CD4-positive, alpha-beta T cell (primary cell): ENCODE data around the gene UBE2M. TPM values are rescaled to one million over a fixed set of nuclear protein-coding genes. Genes with fewer than 3 reads are reported as not detected.

ENCODE experiments used
- ATAC-seq: fragments of 200-7000 bp; cut with Tn5 transposase; one replicate; pipeline ENCODE4 v1.10.0; 2022; ENCODE audit warnings: mild to moderate bottlenecking; ENCODE audit not compliant: poor library complexity
- CTCF ChIA-PET: fragments of 350-600 bp; sonication (Branson Sonifier 250); formaldehyde crosslinking; loops from one replicate; lab custom pipeline; 2021; ENCODE audit warnings: antibody characterized with exemption, inconsistent platforms; lab: Charles Lee
- POLR2A ChIA-PET: fragments of 350-600 bp; sonication (Branson Sonifier 250); formaldehyde crosslinking; loops from one replicate; lab custom pipeline; 2021; ENCODE audit warnings: antibody characterized with exemption, inconsistent platforms; lab: Charles Lee
- DNase-seq, 14 experiments: peaks; one replicate each; pipeline ENCODE4 v3.0.0-alpha.2; 2013 to 2020; ENCODE audit warnings: mixed read lengths in 2 of 14
- H3K27ac ChIP-seq, 2 donors: one replicate each; pipeline versions ENCODE4 v1.5.1 to v1.7.0; 2013; ENCODE audit warnings: low read length in 2 of 2, low read depth in 1 of 2, mild to moderate bottlenecking in 1 of 2
- H3K27me3 ChIP-seq, 2 experiments: 1 replicate in 1 of 2; 2 replicates in 1 of 2; pipeline versions ENCODE4 v1.6.1 to v1.7.0; 2013; ENCODE audit warnings: low read length in 2 of 2, control low read depth in 1 of 2, mild to moderate bottlenecking in 1 of 2, moderate library complexity in 1 of 2; ENCODE audit not compliant: insufficient read depth in 2 of 2, control insufficient read depth in 1 of 2
- H3K36me3 ChIP-seq: one replicate; pipeline ENCODE4 v1.6.1; 2013; ENCODE audit warnings: low read length, control low read depth; ENCODE audit not compliant: insufficient read depth
- H3K4me1 ChIP-seq: one replicate; pipeline ENCODE4 v1.6.1; 2013; ENCODE audit warnings: low read length, control low read depth; ENCODE audit not compliant: insufficient read depth
- H3K4me3 ChIP-seq: one replicate; pipeline ENCODE4 v1.5.1; 2013; ENCODE audit warnings: mild to moderate bottlenecking, low read length, moderate library complexity
- H3K9me3 ChIP-seq, 2 experiments: 1 replicate in 1 of 2; 2 replicates in 1 of 2; pipeline versions ENCODE4 v1.6.1 to v1.7.0; 2013; ENCODE audit warnings: low read length in 2 of 2, mild to moderate bottlenecking in 2 of 2, control low read depth in 1 of 2, moderate library complexity in 1 of 2; ENCODE audit not compliant: control insufficient read depth in 1 of 2, insufficient read depth in 1 of 2
- H3K27ac Mint-ChIP-seq: one replicate; pipeline ENCODE4 v1.8.0; 2020; ENCODE audit warnings: mixed read lengths
- H3K27me3 Mint-ChIP-seq: one replicate; pipeline ENCODE4 v1.8.0; 2021; ENCODE audit warnings: mixed read lengths
- H3K36me3 Mint-ChIP-seq: one replicate; pipeline ENCODE4 v1.8.0; 2021; ENCODE audit warnings: low read depth, mixed read lengths
- H3K4me1 Mint-ChIP-seq: one replicate; pipeline ENCODE4 v1.8.0; 2021; ENCODE audit warnings: low read depth, mixed read lengths
- H3K4me3 Mint-ChIP-seq: one replicate; pipeline ENCODE4 v1.8.0; 2020; ENCODE audit warnings: mild to moderate bottlenecking, mixed read lengths
- H3K9me3 Mint-ChIP-seq: one replicate; pipeline ENCODE4 v1.8.0; 2020; ENCODE audit warnings: mixed read lengths
- intact Hi-C, 2 experiments: fragments of 100-400 bp; cut with DNase I in 1 of 2; cut with micrococcal nuclease in 1 of 2; formaldehyde crosslinking; loops; one replicate each; pipeline versions ENCODE4 v1.15.1 to v1.9.0; 2023 to 2025; cut with DNase I, micrococcal nuclease
- total RNA-seq, 174 experiments: library from RNA in 2 of 174; stranded (reverse) in 2 of 174; gene quantifications; one replicate each; pipeline ENCODE4 v1.2.3 and lab custom pipeline; 2021 to 2026
- TF ChIP-seq, protein P1 (sequence below): fragments of 200-600 bp; IDR thresholded peaks from one replicate; pipeline ENCODE4 v1.8.0; 2022; ENCODE audit warnings: antibody characterized with exemption, mild to moderate bottlenecking

The UBE2M gene
- total RNA-seq, 2 experiments from 2014 or later: 29.0 to 31.0 TPM

DNA sequence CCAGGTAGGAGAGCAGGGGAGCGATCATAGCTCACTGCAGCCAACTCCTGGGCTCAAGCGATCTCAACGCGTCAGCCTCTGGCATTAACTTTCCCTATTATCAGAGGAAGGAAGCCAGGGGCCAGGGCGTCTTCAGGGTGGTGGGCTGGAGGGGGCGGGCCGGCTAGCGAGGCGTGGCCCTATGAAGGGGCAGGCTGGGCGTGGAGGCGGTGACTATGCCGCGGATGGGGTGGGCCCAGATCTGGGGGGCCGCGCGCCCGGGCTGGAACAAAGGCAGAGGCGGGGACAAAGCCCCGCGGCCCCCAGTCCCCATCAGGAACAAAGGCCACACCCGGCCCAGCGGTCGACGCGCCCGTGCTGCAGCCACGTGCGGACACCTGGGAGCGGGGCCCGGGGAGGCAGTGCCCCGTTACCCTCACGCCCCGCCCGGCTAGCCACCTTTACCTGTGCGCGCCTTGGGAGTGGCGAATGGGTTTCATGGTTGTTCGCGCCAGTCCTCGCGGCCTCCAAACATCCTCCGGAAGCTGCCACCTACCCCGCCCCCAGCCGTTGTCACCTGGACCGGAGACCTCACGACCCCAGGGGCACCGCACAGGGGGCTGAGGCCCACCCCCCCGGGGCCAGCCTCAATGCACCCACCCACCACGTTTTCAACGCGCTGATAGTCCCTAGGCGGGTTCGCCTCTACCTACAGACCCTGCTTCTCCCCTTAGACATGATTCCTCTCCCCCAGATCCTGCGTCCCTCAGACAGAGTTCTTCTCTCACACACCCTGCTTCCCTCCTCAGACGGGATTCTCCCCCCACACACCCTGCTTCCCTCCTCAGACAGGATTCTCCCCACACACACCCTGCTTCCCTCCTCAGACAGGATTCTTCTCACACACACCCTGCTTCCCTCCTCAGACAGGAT, 19.9 kb downstream of the UBE2M start:
- no peaks in the 10 kb centered on the region for H3K9me3 Mint-ChIP-seq
- Histone ChIP-seq H3K9me3 (peaks cover 0 to 3% of the 10 kb centered on the region in 2 experiments), H3K27me3 (peaks cover 5 to 13% of the 10 kb centered on the region in 2 experiments), H3K4me1 (peaks cover 19% of the 10 kb centered on the region), H3K4me3 (peak overlapping the region; percentile 47), H3K36me3 (no peaks in the 10 kb centered on the region), H3K27ac (no peak overlapping the region)
- TF ChIP-seq, protein P1, sequence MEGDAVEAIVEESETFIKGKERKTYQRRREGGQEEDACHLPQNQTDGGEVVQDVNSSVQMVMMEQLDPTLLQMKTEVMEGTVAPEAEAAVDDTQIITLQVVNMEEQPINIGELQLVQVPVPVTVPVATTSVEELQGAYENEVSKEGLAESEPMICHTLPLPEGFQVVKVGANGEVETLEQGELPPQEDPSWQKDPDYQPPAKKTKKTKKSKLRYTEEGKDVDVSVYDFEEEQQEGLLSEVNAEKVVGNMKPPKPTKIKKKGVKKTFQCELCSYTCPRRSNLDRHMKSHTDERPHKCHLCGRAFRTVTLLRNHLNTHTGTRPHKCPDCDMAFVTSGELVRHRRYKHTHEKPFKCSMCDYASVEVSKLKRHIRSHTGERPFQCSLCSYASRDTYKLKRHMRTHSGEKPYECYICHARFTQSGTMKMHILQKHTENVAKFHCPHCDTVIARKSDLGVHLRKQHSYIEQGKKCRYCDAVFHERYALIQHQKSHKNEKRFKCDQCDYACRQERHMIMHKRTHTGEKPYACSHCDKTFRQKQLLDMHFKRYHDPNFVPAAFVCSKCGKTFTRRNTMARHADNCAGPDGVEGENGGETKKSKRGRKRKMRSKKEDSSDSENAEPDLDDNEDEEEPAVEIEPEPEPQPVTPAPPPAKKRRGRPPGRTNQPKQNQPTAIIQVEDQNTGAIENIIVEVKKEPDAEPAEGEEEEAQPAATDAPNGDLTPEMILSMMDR: no peak
- no peaks in the 10 kb centered on the region for H3K27me3 Mint-ChIP-seq
- ATAC-seq (peak; percentile 76), DNase-seq (peak in 8 of 14 experiments; percentile 32 to 64 (median 54))
- CTCF ChIA-PET: no interaction called here
- peaks cover 20% of the 10 kb centered on the region for H3K4me1 Mint-ChIP-seq
- intact Hi-C loops: no loop called here
- H3K27ac Mint-ChIP-seq: peak overlapping the region; percentile 63
- H3K4me3 Mint-ChIP-seq: peak overlapping the region; percentile 74
- H3K36me3 Mint-ChIP-seq: no peaks in the 10 kb centered on the region
- POLR2A ChIA-PET: interaction anchor here (0.6 to 1.9 kb wide), 3 partner anchors 16 to 20 kb away, joined by 3 to 16 read pairs (median 5); partner anchors contain the start of genes CHMP2A and ZBTB45

DNA sequence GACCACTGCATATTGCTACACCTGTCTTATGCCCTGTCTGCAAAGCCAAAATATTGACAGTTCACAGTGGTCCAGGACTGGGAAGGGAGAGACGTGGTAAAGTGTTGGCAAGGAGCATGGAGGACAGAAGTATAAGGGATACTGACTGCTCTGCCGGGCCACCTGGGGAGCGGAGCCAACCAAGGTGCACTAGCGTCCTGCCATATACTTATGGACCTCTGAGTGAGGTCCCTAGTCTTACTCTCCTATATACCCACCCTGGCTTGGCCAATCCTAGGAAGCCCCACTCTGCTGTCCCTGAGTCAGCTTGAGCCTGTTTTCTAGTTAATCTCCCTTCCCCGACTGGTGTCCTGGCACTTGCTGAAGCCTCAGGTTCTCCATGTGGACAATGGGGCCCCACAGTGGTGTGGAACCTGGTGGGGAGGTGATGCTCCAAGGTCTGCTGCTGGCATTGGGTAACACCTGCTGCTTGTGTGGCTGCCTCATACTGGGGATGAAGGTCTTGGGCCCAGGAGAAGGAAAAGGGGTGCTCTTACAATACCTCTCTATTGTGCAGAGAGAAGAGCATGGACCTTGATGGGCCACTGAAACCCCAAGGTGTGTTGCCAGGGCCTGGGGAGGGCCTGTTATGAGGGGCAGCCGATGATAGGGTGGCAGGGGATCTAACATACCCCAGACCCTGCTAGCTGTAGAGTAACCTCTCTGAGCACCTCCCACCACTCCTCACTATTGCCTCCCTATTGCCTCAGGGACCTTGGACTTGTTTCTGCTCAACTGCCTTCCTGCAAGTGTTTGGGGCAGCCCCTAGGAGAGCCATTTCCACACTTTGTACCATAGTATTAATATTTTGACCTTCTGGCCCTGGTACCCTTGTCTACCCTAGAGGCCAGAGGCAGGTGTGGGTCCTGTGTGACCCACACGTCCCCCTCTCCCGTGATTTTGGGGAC, 21.3 kb downstream of the UBE2M start:
- H3K9me3 Mint-ChIP-seq: no peaks in the 10 kb centered on the region
- Histone ChIP-seq H3K9me3 (peaks cover 0 to 3% of the 10 kb centered on the region in 2 experiments), H3K36me3 (no peaks in the 10 kb centered on the region), H3K4me1 (peaks cover 16% of the 10 kb centered on the region), H3K4me3 (no peak overlapping the region), H3K27ac (no peak overlapping the region), H3K27me3 (peaks cover 5 to 13% of the 10 kb centered on the region in 2 experiments)
- DNase-seq: no peak
- TF ChIP-seq, protein P1: no peak
- intact Hi-C loops: loop anchor here in 1 of 2 experiments (2.0 kb wide), 1 partner anchor 16 kb away; no protein-coding TSS in a partner anchor
- POLR2A ChIA-PET: interaction anchor here (1.5 to 1.9 kb wide), 2 partner anchors 17 to 18 kb away, joined by 5 to 16 read pairs; partner anchors contain the start of genes CHMP2A and ZBTB45
- H3K4me3 Mint-ChIP-seq: peak overlapping the region; percentile 7
- no peaks in the 10 kb centered on the region for H3K27me3 Mint-ChIP-seq
- ATAC-seq: no peak
- CTCF ChIA-PET: no interaction called here
- H3K27ac Mint-ChIP-seq: no peak overlapping the region
- H3K36me3 Mint-ChIP-seq: no peaks in the 10 kb centered on the region
- peaks cover 15% of the 10 kb centered on the region for H3K4me1 Mint-ChIP-seq

GRCh38 chr19:58535857-58536256, 22.6 kb downstream of the UBE2M start:
- H3K9me3 ChIP-seq: peaks cover 0 to 3% of the 10 kb centered on the region in 2 experiments
- DNase-seq: no peak
- Mint-ChIP-seq H3K36me3 (no peaks in the 10 kb centered on the region), H3K27me3 (peaks cover 6% of the 10 kb centered on the region), H3K9me3 (no peaks in the 10 kb centered on the region), H3K27ac (no peak overlapping the region), H3K4me1 (peaks cover 15% of the 10 kb centered on the region), H3K4me3 (peak overlapping the region; percentile 37)
- no peak overlapping the region for H3K27ac ChIP-seq
- H3K4me1 ChIP-seq: peaks cover 16% of the 10 kb centered on the region
- intact Hi-C loops: loop anchor here in 1 of 2 experiments (2.0 kb wide), 1 partner anchor 15 kb away; no protein-coding TSS in a partner anchor
- ChIA-PET POLR2A (interaction anchor here (1.7 kb wide), 1 partner anchor 16 kb away, joined by 6 read pairs; the partner anchor contains the start of gene ZBTB45), CTCF (no interaction called here)
- H3K36me3 ChIP-seq: no peaks in the 10 kb centered on the region
- no peak overlapping the region for H3K4me3 ChIP-seq
- H3K27me3 ChIP-seq: peaks cover 5 to 13% of the 10 kb centered on the region in 2 experiments
- ATAC-seq: no peak
- TF ChIP-seq, protein P1: no peak
